ENCODE results near the gene SMCO3.

The SMCO3 gene

GRCh38 chr12:14814014-14814413 is at the start of gene SMCO3:
Gene SMCO3, minus strand, starts transcription at chr12:14814182. Its CDS starts 7,502 bp downstream, at chr12:14806680.
- DNase-seq (ENCODE audit: low spot score), result no peak

- no peak for DNase-seq (ENCODE audit: low spot score)
Observed at GRCh38 chr12:14860490-14860889, 46.5 kb upstream of the SMCO3 start.

- no peak for DNase-seq (ENCODE audit: low spot score)
Observed at GRCh38 chr12:14858513-14858912, 44.5 kb upstream of the SMCO3 start.

- no peak for DNase-seq (ENCODE audit: low spot score)
Observed at GRCh38 chr12:14854586-14855183, 40.7 kb upstream of the SMCO3 start.

- DNase-seq (ENCODE audit: low spot score), result no peak
Observed at GRCh38 chr12:14853961-14854360, 40.0 kb upstream of the SMCO3 start.

- DNase-seq (ENCODE audit: low spot score), result no peak
Observed at GRCh38 chr12:14852880-14853279, 38.9 kb upstream of the SMCO3 start.

GRCh38 chr12:14850929-14851663 is 37.1 kb upstream of the SMCO3 start:
- no peak for DNase-seq (ENCODE audit: low spot score)

- DNase-seq (ENCODE audit: low spot score), result no peak
Observed at GRCh38 chr12:14849661-14850060, 35.7 kb upstream of the SMCO3 start.

- DNase-seq (ENCODE audit: low spot score), result no peak
Observed at GRCh38 chr12:14846876-14847580, 33.0 kb upstream of the SMCO3 start.

- no peak for DNase-seq (ENCODE audit: low spot score)
Observed at GRCh38 chr12:14846042-14846587, 32.1 kb upstream of the SMCO3 start.

- peak; percentile 74 for DNase-seq (ENCODE audit: low spot score)
Observed at GRCh38 chr12:14845350-14845750, 31.4 kb upstream of the SMCO3 start.

- DNase-seq (ENCODE audit: low spot score), result no peak
Observed at GRCh38 chr12:14844401-14844800, 30.4 kb upstream of the SMCO3 start.

- no peak for DNase-seq (ENCODE audit: low spot score)
Observed at GRCh38 chr12:14843425-14843887, 29.5 kb upstream of the SMCO3 start, which contains the start of gene ART4. Gene ART4, minus strand, starts transcription at chr12:14843526. Its CDS starts 413 bp downstream, at chr12:14843113.

GRCh38 chr12:14842315-14842714 is 28.3 kb upstream of the SMCO3 start:
- DNase-seq (ENCODE audit: low spot score), result no peak

- DNase-seq (ENCODE audit: low spot score), result no peak
Observed at GRCh38 chr12:14841761-14842160, 27.8 kb upstream of the SMCO3 start.

- DNase-seq (ENCODE audit: low spot score), result no peak
Observed at GRCh38 chr12:14840616-14841015, 26.6 kb upstream of the SMCO3 start.

GRCh38 chr12:14839262-14839661 is 25.3 kb upstream of the SMCO3 start:
- no peak for DNase-seq (ENCODE audit: low spot score)

GRCh38 chr12:14836336-14837210 is 22.6 kb upstream of the SMCO3 start:
- DNase-seq (ENCODE audit: low spot score), result no peak

- DNase-seq (ENCODE audit: low spot score), result no peak
Observed at GRCh38 chr12:14834509-14834908, 20.5 kb upstream of the SMCO3 start.

- no peak for DNase-seq (ENCODE audit: low spot score)
Observed at GRCh38 chr12:14833952-14834351, 20.0 kb upstream of the SMCO3 start.

- no peak for DNase-seq (ENCODE audit: low spot score)
Observed at GRCh38 chr12:14833336-14833735, 19.4 kb upstream of the SMCO3 start.

- no peak for DNase-seq (ENCODE audit: low spot score)
Observed at GRCh38 chr12:14828892-14829291, 14.9 kb upstream of the SMCO3 start.

Measured in CD4-positive, alpha-beta T cell treated with Interleukin-2 at 100 ng/mL for 4 hours (primary cell).